EL (cell line): ENCODE results near the gene FILIP1.
A peak's percentile ranks its signal among the peaks of the same experiment; 100 is the strongest.
"Not testable (repeated sequence)": the region's sequence is repeated elsewhere in the genome, so short reads cannot be mapped to it uniquely, and the experiment has no call there.

Experiments
- DNase-seq: peaks from one replicate; pipeline ENCODE4 v3.0.0-alpha.2; 2016

The FILIP1 gene

DNA sequence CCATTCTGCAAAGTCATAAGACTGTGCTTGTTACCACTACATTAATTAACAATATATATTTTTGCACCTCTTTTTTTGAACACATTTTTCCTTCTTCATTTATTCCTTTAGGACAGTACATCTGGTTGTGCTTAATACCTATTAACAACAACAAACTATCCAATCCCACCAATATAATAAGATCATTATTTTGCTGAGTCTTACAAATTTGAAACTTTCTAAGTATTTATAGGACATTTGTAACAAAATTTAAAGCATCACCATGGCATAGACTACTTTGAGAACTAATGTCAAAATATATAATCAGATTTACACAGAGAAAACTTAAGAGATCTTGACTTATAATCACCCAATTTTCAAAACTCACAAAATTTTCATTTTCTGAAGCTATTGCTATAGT is 47.9 kb downstream of the FILIP1 start:
- no peak for DNase-seq

DNA sequence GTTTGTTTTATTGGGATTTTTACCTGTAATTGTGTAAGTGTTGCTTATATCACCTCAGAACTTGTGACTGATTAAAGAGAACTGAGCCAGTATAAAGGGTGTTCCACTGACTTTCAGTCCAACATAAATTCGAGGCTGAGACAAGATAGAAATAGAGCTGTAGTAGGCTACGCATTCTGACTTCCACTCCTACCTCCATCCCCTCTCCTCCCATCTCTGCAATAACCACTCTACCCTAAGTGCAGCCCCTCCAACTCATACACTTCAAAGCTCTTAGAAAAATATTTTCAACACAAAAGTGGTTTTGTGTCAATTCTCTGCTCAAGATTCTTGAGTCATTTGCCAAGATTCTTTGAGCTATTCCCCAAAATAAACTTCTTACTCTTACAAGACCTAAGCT is 48.7 kb downstream of the FILIP1 start:
- no peak for DNase-seq

DNA sequence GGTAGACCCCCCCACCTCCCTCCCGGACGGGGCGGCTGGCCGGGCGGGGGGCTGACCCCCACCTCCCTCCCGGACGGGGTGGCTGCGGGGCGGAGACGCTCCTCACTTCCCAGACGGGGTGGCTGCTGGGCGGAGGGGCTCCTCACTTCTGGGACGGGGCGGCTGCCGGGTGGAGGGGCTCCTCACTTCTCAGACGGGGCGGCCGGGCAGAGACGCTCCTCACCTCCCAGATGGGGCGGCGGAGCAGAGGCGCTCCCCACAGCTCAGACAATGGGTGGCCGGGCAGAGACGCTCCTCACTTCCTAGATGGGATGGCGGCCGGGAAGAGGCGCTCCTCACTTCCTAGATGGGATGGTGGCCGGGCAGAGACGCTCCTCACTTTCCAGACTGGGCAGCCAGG is 51.7 kb downstream of the FILIP1 start:
- not testable (repeated sequence) for DNase-seq

DNA sequence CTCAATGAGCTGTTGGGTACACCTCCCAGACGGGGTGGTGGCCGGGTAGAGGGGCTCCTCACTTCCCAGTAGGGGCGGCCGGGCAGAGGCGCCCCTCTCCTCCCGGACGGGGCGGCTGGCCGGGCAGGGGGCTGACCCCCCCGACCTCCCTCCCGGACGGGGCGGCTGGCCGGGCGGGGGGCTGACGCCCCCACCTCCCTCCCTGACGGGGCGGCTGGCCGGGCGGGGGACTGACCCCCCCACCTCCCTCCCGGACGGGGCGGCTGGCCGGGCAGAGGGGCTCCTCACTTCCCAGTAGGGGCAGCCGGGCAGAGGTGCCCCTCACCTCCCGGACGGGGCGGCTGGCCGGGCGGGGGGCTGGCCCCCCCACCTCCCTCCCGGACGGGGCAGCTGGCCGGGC is 52.1 kb downstream of the FILIP1 start:
- DNase-seq, result not testable (repeated sequence)

DNA sequence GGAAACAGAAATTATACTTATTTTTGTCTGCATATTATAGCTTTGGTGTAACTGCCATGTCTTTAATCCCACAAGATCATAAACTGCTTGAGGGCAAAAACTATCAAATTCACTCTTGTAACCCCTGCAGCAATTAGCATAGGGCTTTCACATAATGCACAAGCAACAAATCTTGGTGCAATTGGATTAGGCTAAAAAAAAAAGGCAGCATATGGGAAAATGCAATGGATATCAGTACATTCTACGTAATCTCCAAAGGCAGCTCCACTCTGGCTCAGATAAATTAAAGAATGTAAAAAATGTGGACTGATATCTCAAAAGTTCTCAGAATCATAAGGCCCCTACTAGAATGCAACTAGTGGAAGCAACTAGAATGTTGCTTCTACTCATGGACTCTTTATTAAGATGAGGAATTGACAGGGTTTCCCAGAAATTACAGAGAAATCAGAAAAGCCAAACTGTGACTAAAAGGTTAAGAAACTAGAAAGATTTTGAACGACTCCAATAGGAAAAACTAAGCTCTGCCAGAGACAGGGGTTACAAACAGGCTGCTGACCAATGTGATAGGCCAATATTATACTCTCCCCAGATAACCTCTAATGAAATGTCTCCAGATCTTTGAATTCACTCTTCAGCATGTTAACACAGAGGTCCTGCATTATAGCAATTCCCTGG is 55.0 kb downstream of the FILIP1 start:
- no peak for DNase-seq

DNA sequence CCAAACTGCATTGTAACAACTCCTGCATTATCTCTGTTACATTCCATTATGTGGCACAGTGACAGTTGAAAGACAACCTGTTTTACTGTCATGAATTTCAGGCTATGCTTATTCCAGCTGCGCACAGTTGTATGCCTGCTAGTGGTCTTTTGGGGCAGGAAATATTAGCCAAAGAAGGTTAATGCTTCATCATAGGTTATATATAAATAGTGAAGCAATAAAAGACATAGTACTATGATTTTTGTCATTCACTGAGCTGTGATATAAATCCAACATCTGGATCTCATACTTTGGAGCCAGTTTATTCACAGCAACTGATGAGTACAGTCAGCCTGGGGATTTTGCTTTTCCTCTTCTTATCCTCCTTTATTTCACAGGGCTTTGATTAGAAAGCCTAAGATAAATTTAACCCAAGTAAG is 55.6 kb downstream of the FILIP1 start:
- DNase-seq, result peak; percentile 6

DNA sequence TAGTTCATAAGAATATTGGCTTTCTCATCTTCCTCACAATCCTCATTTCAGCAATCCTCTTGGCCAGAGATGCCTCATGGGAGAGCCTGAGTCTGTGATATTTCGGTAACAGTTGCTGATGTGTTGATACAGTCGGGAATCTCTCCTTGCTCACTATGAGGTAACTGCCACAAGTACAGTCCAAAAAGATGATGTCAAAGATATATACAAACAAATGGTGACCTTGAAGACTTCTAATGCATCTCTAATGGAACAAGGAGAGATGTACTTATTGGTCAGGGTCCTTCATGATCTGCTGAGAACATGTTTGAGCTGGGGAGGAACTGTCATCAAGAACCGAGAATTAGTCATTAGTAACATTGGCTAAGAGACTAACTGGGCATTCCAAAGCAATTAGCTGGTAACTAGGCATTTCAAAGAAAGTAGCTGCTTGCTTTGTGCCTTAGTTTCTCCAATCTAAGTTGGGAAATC is 56.1 kb downstream of the FILIP1 start:
- peak; percentile 83 for DNase-seq

DNA sequence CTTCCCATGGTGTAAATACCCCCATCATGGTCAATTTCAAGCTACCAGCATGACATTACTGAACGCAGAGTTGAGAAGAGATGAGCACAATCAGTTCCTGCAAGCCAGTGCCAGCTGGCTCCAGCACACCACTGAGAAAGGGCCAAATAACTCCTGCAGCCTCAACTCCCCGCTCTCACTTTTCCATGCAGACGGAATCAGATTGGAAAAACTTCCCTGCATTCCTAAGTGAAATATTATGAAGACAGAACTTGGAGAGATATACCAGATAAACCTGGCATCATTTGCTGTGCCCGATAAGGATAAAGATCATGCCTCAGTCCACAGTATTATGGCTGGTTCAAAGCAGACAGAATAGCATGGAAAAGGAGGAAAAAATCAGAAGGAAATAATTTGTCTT is 56.7 kb downstream of the FILIP1 start:
- DNase-seq, result no peak

DNA sequence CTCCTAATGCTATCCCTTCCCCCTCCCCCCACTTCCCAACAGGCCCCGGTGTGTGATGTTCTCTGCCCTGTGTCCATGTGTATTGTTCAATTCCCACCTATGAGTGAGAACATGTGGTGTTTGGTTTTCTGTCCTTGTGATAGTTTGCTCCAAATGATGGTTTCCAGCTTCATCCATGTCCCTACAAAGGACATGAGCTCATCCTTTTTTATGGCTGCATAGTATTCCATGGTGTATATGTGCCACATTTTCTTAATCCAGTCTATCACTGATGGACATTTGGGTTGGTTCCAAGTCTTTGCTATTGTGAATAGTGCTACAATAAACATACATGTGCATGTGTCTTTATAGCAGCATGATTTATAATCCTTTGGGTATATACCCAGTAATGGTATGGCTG is 60.8 kb downstream of the FILIP1 start:
- DNase-seq, result not testable (repeated sequence)

DNA sequence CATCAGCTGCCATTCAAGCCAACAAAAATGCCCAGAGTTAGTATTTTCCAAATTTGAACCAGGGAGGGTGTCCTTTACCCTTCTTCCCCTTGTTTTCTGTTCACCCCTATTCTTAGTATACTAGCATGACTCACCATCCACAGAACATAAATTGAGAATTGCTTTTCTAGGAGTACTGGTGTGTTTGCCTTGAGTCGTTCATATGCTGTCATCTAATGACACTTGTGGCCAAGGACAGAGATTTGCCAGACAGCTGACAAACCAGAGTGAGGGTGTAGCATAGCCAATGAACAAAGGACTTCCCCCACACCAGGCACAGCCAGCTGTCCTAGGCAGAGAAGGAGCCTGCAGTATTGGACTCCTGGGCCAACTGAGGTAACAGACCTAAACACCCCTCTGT is 62.2 kb downstream of the FILIP1 start:
- peak; percentile 28 for DNase-seq

DNA sequence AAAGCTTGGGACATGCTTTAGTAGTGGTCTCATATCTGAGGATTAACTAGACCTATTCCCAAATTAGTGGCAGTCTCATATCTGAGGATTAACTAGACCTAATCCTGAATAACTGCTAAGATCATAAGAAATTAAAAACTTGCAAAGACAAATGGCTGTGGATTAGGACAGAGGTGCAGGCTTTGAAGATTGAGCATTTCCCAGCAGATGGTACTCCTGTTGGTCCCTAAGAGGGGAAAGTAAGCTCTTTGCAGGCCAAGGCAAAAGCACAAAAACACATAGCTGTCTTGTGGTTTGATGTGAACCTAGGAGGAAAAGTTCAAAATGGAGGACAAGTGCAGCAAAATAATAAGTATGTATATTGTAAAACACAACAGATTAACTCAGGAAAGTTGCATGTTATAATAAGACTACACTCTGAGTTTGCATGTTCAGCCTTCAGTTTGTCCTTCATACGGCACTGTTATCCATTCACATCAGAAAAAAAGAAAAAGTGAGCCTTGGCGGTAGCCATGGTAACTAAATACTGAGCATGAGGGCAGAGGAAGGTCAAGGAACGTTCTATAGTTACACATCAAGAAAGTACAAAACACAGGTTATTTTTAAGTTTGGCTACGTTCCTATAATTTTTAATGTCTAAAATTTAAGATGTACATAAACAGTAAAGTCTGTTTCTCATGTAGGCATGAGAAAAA is 62.8 kb downstream of the FILIP1 start:
- DNase-seq, result no peak

DNA sequence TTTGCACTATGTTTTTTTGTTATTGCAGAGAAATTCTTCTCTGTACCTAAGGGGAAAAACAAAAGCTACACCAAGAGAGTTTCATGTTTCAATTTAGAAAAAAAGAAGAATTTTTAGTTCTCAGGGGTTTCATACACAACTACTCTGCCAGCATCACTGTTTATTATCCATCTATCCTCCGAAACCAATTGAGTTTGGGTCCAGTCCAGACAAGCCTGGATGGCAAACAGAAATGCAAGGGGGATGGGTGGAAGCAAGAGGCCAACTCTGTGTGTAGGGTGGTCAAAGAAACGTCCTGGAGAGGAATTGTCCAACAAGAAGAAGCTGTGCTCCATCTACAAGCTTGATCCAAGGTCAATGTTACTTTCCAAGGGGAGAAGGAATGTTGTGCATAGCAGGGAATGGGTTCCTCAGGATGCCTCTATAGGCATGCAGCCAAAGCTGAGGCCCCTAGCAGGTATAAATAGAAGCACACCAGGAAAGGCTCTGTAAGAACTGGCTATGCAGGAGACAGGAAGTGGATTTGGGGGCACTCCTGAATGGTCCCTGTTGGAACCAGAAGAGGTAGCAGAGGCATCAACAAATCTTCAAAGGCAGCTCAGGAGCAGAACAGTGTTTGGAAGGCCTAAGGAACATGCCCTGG is 64.4 kb downstream of the FILIP1 start:
- DNase-seq, result no peak

DNA sequence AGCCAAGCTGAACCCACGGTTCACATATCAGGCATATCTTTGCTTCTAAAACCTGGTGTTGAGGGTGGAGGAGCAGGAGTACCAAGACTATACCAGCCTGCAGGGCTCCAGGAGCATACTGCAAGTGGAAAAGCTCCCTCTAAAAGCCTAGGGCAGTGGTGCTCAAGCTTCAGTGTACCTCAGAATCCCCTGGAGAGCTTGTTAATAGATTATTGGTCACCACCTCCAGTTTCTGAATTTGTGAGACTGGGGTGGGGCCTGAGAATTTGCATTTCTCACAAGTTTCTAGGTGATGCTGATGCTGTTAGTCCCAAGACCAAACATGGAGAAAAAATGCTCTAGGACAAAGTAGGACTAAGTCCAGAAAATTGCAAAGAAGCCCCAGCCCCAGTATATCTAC is 65.4 kb downstream of the FILIP1 start:
- no peak for DNase-seq

DNA sequence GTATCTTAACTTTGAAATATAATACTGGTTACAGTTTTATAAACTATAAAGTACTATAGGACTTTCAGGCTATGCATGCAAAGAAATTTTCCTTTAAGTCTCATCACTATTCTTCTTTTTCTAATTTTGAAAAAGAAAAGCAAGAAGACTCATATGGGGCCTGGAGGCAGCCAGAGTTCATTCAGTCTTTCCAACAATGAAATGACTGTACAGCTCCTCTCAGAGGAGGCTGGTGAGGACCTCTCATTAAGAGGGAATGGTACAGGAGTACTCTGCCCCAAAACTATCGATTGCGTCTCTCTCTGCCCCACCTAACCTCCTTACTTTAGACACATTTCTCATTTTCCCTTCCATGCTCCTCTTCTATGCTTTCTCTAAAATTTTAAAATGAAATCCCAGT is 66.3 kb downstream of the FILIP1 start:
- no peak for DNase-seq

DNA sequence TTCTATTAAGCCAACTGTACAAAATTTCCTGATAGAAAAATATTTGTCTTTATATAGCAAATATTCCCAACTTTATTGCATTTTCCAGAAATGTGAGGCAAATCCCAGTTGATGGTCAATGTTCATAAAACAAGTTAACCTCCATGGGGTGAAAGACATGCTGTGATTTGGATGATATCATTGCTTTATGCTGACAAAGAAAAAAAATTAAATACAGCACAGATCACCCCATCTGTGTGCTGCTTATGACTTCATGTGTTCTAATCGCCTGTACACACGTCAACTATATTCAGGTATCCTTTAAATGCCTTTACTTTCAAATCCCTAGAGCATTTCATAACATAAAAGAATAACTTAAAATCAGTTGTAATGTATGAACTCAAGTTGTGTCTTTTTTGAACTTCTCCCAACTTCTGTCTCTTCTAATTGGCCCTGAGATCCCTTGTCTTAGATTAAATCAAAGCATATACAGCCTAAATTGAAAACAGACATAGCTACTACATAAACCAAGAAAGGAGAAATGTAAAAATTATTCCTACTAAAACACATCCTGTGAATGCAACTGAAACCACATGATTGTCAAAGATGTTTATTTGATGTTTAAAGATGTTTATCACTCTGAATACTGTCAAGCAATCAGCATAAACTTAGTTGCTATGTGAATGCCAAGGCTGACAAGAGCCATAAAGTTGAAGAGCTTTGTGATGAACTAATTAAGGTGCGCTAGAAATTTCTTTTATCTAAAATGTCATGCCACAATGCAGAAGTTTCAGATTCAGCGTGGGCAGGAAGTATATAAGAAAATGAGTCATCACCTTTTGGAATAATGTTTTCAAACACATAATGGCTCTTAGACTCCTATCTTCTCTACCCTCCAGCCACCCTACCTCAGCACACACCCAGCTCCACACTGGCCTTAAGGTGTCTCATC is 68.7 kb downstream of the FILIP1 start:
- peak; percentile 34 for DNase-seq

DNA sequence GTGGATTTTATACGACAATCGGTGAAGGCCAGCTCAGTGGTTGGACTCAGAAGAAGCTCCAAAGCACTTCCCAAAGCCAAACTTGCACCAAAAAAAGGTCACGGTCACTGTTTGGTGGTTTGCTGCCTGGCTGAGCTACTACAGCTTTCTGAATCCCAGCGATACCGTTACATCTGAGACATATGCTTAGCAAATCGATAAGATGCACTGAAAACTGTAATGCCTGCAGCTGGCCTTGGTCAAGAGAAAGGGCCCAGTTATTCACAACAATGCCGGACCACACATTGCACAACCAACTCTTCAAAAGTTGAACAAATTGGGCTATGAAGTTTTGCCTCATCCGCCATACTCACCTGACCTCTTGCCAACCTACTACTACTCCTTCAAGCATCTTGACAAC is 70.2 kb downstream of the FILIP1 start:
- no peak for DNase-seq

DNA sequence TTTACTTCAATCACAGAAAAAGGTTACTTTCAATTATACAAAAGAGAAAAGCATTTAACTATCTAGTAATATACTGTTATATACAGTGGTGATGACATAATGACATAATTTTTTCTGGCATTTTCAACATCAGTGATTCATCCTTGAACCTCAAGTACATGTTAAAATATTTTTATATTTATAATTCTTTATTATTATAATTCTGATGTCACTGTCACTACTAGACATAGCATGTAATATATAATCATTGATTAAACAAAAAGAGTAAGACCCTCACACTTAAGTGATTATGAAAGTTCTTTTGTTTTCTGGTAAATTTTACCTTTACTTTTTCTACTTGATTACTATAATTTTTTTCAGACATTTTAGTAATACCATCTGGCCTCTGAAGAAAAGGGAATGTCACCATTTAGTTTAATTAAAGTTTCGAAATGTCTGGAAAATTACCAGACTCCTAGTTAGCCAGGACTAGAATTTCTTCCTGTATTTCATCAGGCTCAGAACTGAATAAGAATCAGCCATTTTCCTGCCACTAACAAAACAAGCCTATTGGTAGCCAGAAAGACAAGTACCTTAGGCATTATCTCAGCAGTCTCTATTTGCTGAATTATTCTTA is 71.5 kb downstream of the FILIP1 start:
- peak; percentile 37 for DNase-seq

DNA sequence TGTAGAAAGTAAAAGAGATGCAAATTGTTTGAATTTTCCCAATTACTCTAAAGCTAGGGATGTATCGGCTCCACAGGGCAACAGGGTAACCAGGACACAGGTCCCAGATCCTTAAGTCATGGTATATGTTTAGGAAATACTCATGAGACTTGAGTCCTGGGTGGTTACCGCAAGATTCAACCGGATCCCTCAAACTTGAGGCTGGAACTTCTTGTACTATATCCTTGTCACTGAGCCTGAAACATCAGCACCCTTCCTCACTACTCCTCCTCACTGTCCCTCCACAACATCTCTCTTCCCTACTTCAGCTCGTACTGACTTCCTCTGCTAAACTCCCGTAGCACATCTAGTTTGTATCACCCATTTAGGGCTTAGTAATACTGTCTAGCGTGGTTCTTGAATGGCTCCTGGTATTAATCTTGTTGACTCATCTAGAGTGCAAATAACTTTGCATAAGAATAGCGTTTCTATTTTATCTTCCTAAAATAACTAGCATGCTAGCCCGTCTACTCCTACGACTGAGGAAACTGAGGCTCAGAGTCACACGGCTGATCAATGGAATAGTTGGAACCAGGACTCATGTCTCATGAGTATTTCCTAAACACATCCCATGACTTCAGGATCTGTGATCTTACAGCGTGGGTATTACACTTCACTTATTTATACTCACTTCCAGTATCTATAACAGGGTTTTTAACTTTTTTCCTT is 72.1 kb downstream of the FILIP1 start:
- DNase-seq, result no peak

DNA sequence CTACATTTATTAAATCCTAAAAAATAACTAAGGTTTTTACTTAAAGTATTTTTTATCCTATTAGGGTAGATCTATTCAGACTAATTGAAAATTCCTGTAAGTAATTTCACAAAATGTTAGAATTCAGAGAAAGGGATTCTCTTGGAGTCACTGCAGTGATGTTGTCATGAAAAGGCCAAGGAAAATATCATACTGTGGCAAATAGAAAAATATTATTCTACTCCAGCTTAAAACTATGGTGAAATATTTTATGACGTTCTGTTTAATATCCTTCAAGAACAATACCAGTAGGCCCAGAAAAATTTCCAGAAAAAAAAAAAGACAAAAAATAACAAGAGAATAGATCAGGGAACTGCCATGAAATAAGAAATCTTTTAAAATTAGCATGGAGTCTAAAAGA is 73.6 kb downstream of the FILIP1 start:
- no peak for DNase-seq

DNA sequence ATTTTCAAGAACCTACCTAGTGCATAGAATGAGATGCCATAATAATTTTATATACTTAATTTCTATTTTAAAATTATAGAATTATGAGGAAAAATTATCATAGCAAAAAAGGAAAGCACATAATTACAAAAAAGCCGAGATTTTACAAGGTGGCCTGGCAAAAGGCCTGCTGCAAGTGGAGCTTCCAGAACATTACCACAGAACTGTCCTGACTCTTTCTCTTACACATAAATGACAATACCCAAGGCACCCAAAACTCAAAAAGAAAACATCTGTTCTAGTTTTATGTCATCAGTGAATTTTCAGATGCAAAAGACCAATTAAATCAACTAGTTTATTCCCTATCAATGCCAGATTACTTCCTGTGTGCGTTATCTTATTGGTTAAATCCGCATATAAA is 74.2 kb downstream of the FILIP1 start:
- DNase-seq, result no peak

DNA sequence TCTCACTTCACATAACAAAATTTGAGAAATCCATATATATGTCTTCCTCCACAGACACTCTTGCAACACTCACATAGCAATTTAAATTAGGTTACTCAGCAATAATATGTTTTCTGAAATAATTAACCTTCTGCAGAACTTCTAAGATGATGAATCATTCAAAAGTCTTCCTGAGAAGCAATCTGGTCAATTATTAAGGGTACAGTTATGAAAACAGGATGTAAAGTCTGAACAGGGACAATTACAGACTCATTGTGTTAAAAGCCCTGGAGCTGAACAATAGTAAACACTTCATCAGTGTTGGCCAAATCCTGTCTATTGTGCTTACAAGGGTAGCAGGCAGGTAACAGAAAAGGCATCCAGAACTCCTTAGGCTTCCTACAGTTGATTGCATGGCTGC is 75.4 kb downstream of the FILIP1 start:
- peak; percentile 68 for DNase-seq

DNA sequence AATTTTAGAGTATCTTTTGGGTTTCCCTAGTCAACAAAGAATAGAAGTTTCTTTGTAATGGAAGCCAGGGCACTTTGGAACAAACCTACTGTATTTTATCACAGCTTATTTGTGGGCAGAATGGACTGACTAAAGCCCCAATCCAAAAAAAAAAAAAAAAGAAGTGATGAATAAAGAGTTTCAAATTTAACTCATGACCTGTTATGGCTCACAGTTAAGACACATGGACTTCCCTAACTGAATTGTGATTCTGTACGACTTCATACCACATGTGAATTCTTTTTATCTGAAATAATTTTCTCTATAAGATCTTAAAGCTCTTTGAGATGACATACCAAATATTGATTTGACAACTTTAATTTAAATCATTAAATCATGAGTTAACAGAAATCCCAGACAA is 77.2 kb downstream of the FILIP1 start:
- DNase-seq, result no peak
